GM21619 (cell line): ENCODE data around the gene TM2D3.

ENCODE experiments used
- ATAC-seq: cut with Tn5 transposase; IDR thresholded peaks from one replicate; pipeline ENCODE4 v1.9.1; 2021; ENCODE audit not compliant: unreplicated experiment

Gene TM2D3

GRCh38 chr15:101652098-101652785, at the start of gene TM2D3:
Gene TM2D3 (minus strand): TSS chr15:101652381. CDS start chr15:101652361, 20 bp downstream.
- ATAC-seq, result peak; percentile 88

GRCh38 chr15:101698314-101698713, 46.1 kb upstream of the TM2D3 start:
- no peak for ATAC-seq

GRCh38 chr15:101697488-101697887, 45.3 kb upstream of the TM2D3 start:
- ATAC-seq, result no peak

GRCh38 chr15:101696829-101697228, 44.6 kb upstream of the TM2D3 start:
- no peak for ATAC-seq

GRCh38 chr15:101694261-101694660, 42.1 kb upstream of the TM2D3 start:
- ATAC-seq, result no peak

GRCh38 chr15:101692801-101693598, 40.8 kb upstream of the TM2D3 start:
- no peak for ATAC-seq

- no peak for ATAC-seq
Measured at GRCh38 chr15:101689901-101690300, 37.7 kb upstream of the TM2D3 start.

- no peak for ATAC-seq
Measured at GRCh38 chr15:101686718-101687117, 34.5 kb upstream of the TM2D3 start.

GRCh38 chr15:101684877-101685276, 32.7 kb upstream of the TM2D3 start:
- ATAC-seq, result no peak

GRCh38 chr15:101684384-101684783, 32.2 kb upstream of the TM2D3 start:
- ATAC-seq, result no peak

- no peak for ATAC-seq
Measured at GRCh38 chr15:101679806-101680205, 27.6 kb upstream of the TM2D3 start.

GRCh38 chr15:101676921-101677329, 24.7 kb upstream of the TM2D3 start:
- no peak for ATAC-seq

- peak; percentile 74 for ATAC-seq
Measured at GRCh38 chr15:101675796-101676582, 23.8 kb upstream of the TM2D3 start.

- ATAC-seq, result no peak
Measured at GRCh38 chr15:101675015-101675414, 22.8 kb upstream of the TM2D3 start.

- no peak for ATAC-seq
Measured at GRCh38 chr15:101672298-101672697, 20.1 kb upstream of the TM2D3 start.

- no peak for ATAC-seq
Measured at GRCh38 chr15:101669744-101670143, 17.6 kb upstream of the TM2D3 start.

GRCh38 chr15:101667881-101668280, 15.7 kb upstream of the TM2D3 start:
- no peak for ATAC-seq

GRCh38 chr15:101664303-101664913, 12.2 kb upstream of the TM2D3 start:
- no peak for ATAC-seq

- no peak for ATAC-seq
Measured at GRCh38 chr15:101662203-101662602, 10.0 kb upstream of the TM2D3 start.

- no peak for ATAC-seq
Measured at GRCh38 chr15:101660005-101660404, 7.8 kb upstream of the TM2D3 start.
